K562 (cell line): ENCODE data around the gene DLX4. TPM values are rescaled to one million over a fixed set of nuclear protein-coding genes. Genes with fewer than 3 reads are reported as not detected.

Experiments
- ATAC-seq: fragments of 200-7000 bp; cut with Tn5 transposase; 3 replicates; pipeline ENCODE4 v1.9.1; 2020; ENCODE audit warnings: moderate library complexity
- BruUV-seq: library from RNA; stranded (reverse); fragments of 400-500 nt; replicated peaks from 2 replicates; lab custom pipeline; 2021; lab: Mats Ljungman, UMichigan
- CTCF ChIA-PET: fragments of 300-600 bp; formaldehyde crosslinking; extraction: SDS; loops from one replicate; lab custom pipeline; 2021; ENCODE audit warnings: low intra/inter-chr PET ratio; lab: Yijun Ruan, JAX
- POLR2A ChIA-PET: fragments of 300-600, 350-650 bp; sonication (Branson Sonifier 250); formaldehyde crosslinking; extraction: SDS; loops from one replicate; lab custom pipeline; 2021; ENCODE audit warnings: antibody characterized with exemption, inconsistent platforms; lab: Yijun Ruan, JAX
- DNase-seq, 4 experiments: peaks; one replicate each; pipeline versions ENCODE4 v3.0.0 to v3.0.0-alpha.2; 2011 to 2018; ENCODE audit warnings: low spot score in 3 of 4, mixed read lengths in 3 of 4; ENCODE audit errors: extremely low read depth in 1 of 4
- FAIRE-seq: peaks from 2 replicates; lab custom pipeline; 2011; peaks lifted over from hg19 to GRCh38; lab: Jason Lieb, UNC
- H2AFZ ChIP-seq: 2 replicates; pipeline ENCODE4 v1.6.0; 2011; ENCODE audit warnings: low read depth, low read length, control low read depth, inconsistent platforms
- H3K27ac ChIP-seq: fragments of 200-600 bp; 3 replicates; pipeline ENCODE4 v1.8.0; 2011; ENCODE audit warnings: low read depth, mild to moderate bottlenecking, control low read depth, inconsistent platforms, low read length, moderate library complexity, mixed read lengths; ENCODE audit errors: extremely low read depth
- H3K27me3 ChIP-seq, 2 experiments: fragments of 300-600 bp in 1 of 2; 2 replicates in 1 of 2; 3 replicates in 1 of 2; pipeline versions ENCODE4 v1.6.0 to v1.8.0; 2011; ENCODE audit warnings: inconsistent platforms in 2 of 2, low read length in 2 of 2, mild to moderate bottlenecking in 1 of 2, mixed read lengths in 1 of 2, moderate library complexity in 1 of 2; ENCODE audit not compliant: control insufficient read depth in 2 of 2, insufficient read depth in 2 of 2
- H3K36me3 ChIP-seq: fragments of 300-600 bp; 3 replicates; pipeline ENCODE4 v1.8.0; 2011; ENCODE audit warnings: mild to moderate bottlenecking, low read length, inconsistent platforms; ENCODE audit not compliant: control insufficient read depth, insufficient read depth
- H3K4me1 ChIP-seq, 2 experiments: fragments of 200-600 bp in 1 of 2; replicated peaks in 1 of 2; 2 replicates in 1 of 2; 3 replicates in 1 of 2; pipeline versions ENCODE4 v1.5.1 to v1.8.0; 2011; ENCODE audit warnings: inconsistent platforms in 2 of 2, low read length in 2 of 2, mild to moderate bottlenecking in 1 of 2, mixed read lengths in 1 of 2, moderate library complexity in 1 of 2; ENCODE audit not compliant: control insufficient read depth in 2 of 2, insufficient read depth in 2 of 2
- H3K4me2 ChIP-seq: 2 replicates; pipeline ENCODE4 v1.6.1; 2011; ENCODE audit warnings: low read length, control low read depth, inconsistent platforms, mixed read lengths; ENCODE audit not compliant: insufficient read depth
- H3K4me3 ChIP-seq: fragments of 200-600 bp; sonication (generic), shearing (Covaris generic); 2 replicates; pipeline ENCODE4 v1.5.1; 2016; ENCODE audit warnings: control low read depth, inconsistent platforms
- H3K79me2 ChIP-seq: fragments of 200-600 bp; 3 replicates; pipeline ENCODE4 v1.8.0; 2011; ENCODE audit warnings: low read length, inconsistent platforms; ENCODE audit not compliant: control insufficient read depth, insufficient read depth
- H3K9ac ChIP-seq, 2 experiments: 2 replicates each; pipeline versions ENCODE4 v1.6.0 to v1.6.1; 2011; ENCODE audit warnings: low read depth in 2 of 2, low read length in 2 of 2, control low read depth in 1 of 2, inconsistent platforms in 1 of 2, mild to moderate bottlenecking in 1 of 2, mixed read lengths in 1 of 2; ENCODE audit not compliant: insufficient read depth in 1 of 2
- H3K9me1 ChIP-seq: one replicate; pipeline ENCODE4 v1.6.0; 2011; ENCODE audit warnings: inconsistent platforms, mild to moderate bottlenecking, low read length, moderate library complexity; ENCODE audit not compliant: control insufficient read depth, insufficient read depth
- H3K9me3 ChIP-seq: replicated peaks from 2 replicates; pipeline ENCODE4 v1.5.1; 2011; ENCODE audit warnings: low read depth, low read length, inconsistent platforms; ENCODE audit not compliant: control insufficient read depth, insufficient read depth
- H4K20me1 ChIP-seq: replicated peaks from 2 replicates; pipeline ENCODE4 v1.6.1; 2011; ENCODE audit warnings: low read length, inconsistent platforms, mixed read lengths; ENCODE audit not compliant: control insufficient read depth, insufficient read depth
- ADNP ChIP-seq: fragments of 200-800 bp; sonication (Bioruptor generic); IDR thresholded peaks from 2 replicates; pipeline ENCODE4 v1.6.1; 2016; ENCODE audit warnings: missing genetic modification characterization, missing compliant biosample characterization
- AFF4 ChIP-seq: sonication (generic); formaldehyde crosslinking; IDR thresholded peaks from 2 replicates; pipeline ENCODE4 v1.8.0; 2023; ENCODE audit warnings: mild to moderate bottlenecking, missing genetic modification reagents
- ATF6 ChIP-seq: sonication (generic); formaldehyde crosslinking; IDR thresholded peaks from 2 replicates; pipeline ENCODE4 v1.4.0; 2020; ENCODE audit warnings: mild to moderate bottlenecking, missing genetic modification reagents
- MAFK ChIP-seq: IDR thresholded peaks from 2 replicates; pipeline ENCODE4 v1.6.1; 2011; ENCODE audit warnings: low read length, improper control_type of control experiment
- PYGO2 ChIP-seq: fragments of 450-650 bp; IDR thresholded peaks from 2 replicates; pipeline ENCODE4 v1.6.1; 2016; ENCODE audit warnings: mild to moderate bottlenecking, missing genetic modification characterization, moderate library complexity, missing compliant biosample characterization
- RBM25 ChIP-seq: fragments of 200-400 bp; formaldehyde crosslinking; IDR thresholded peaks from 2 replicates; pipeline ENCODE4 v1.6.1; 2018; ENCODE audit warnings: low read length, low read depth, moderate library complexity; ENCODE audit not compliant: severe bottlenecking
- SAFB ChIP-seq: fragments of 200-400 bp; formaldehyde crosslinking; IDR thresholded peaks from 2 replicates; pipeline ENCODE4 v1.6.1; 2017; ENCODE audit warnings: low read depth, low read length, borderline replicate concordance
- SIN3A ChIP-seq, 2 experiments: fragments of 150-350 bp in 1 of 2; IDR thresholded peaks; 2 replicates each; pipeline ENCODE4 v1.6.1; 2011 to 2016; ENCODE audit warnings: borderline replicate concordance in 2 of 2, low read depth in 2 of 2, low read length in 2 of 2, mild to moderate bottlenecking in 2 of 2, moderate library complexity in 2 of 2; ENCODE audit not compliant: control insufficient read depth in 1 of 2
- TAF15 ChIP-seq: fragments of 200-400 bp; formaldehyde crosslinking; IDR thresholded peaks from 2 replicates; pipeline ENCODE4 v1.6.1; 2017; ENCODE audit warnings: mild to moderate bottlenecking, low read depth, low read length, moderate library complexity
- TFAP4 ChIP-seq: sonication (generic); formaldehyde crosslinking; IDR thresholded peaks from 2 replicates; pipeline ENCODE4 v1.8.0; 2022; ENCODE audit warnings: missing genetic modification reagents, mild to moderate bottlenecking, moderate library complexity, borderline replicate concordance
- TRIM28 ChIP-seq: fragments of 450-650 bp; IDR thresholded peaks from 2 replicates; pipeline ENCODE4 v1.6.1; 2017
- ZBTB17 ChIP-seq: fragments of 450-650 bp; formaldehyde crosslinking; IDR thresholded peaks from 2 replicates; pipeline ENCODE4 v1.4.0; 2020; ENCODE audit warnings: mild to moderate bottlenecking
- ZFP36 ChIP-seq: fragments of 150-350 bp; IDR thresholded peaks from 2 replicates; pipeline ENCODE4 v1.6.1; 2018; ENCODE audit warnings: low read length, low read depth; ENCODE audit not compliant: partially characterized antibody
- WGBS: fragments of 100-300 bp; shearing (Covaris generic); methylation state at CpG from one replicate; pipeline ENCODE4 v1.1.6; 2016; ENCODE audit warnings: low coverage, mixed read lengths; ENCODE audit not compliant: insufficient coverage; ENCODE audit errors: missing lambda C conversion rate; 5-methylcytosine and 5-hydroxymethylcytosine counted together
- in situ Hi-C: fragments of 300-500 bp; cut with MboI; formaldehyde crosslinking; loops from 4 replicates; pipeline ENCODE4 v1.15.0; 2018; ENCODE audit warnings: inconsistent platforms, mixed read lengths
- intact Hi-C: fragments of 100-400 bp; cut with micrococcal nuclease; formaldehyde crosslinking; loops from 2 replicates; pipeline ENCODE4 v1.14.2; 2022
- polyA plus RNA-seq, 8 experiments: library from polyadenylated mRNA; depleted of rRNA in 4 of 8; stranded (reverse) in 5 of 8; unstranded in 3 of 8; fragments of >200 nt; fragmentation: Nextera tagmentation in 2 of 8; fragmentation: Illumina TruSeq in 1 of 8; extraction: Ambion mirVana in 2 of 8; extraction: Trizol in 1 of 8; gene quantifications; 2 replicates each; pipeline versions ENCODE4 v1.2.1 to v1.2.3, GENCODE V29; 2011 to 2014; ENCODE audit warnings: inconsistent platforms in 1 of 8, missing spikeins in 1 of 8
- total RNA-seq, 7 experiments: library from RNA; depleted of rRNA in 6 of 7; stranded (reverse); fragments of >200 nt in 6 of 7; fragmentation: Illumina TruSeq in 2 of 7; extraction: Trizol in 2 of 7; gene quantifications; 2 replicates each; pipeline versions ENCODE4 v1.2.1 to v1.2.3, GENCODE V29; 2011 to 2021; ENCODE audit warnings: low replicate concordance in 1 of 7

The DLX4 gene
- total and polyA plus RNA-seq, 9 of the 15 experiments (the other 6 are each of a cell fraction or from before 2014, with no cell fraction given): 0.15 to 2.2 (median 0.58) TPM

- TF ChIP-seq SAFB (no peak), TAF15 (no peak), ADNP (no peak)
These were observed 21.9 kb upstream of the DLX4 start (continued) for GRCh38 chr17:49946964-49947584.

GRCh38 chr17:49949634-49950033, 19.4 kb upstream of the DLX4 start:
- no peak overlapping the region for H2AFZ ChIP-seq
- no peak overlapping the region for H3K27ac ChIP-seq
- POLR2A ChIA-PET: no interaction called here
- no peaks in the 10 kb centered on the region for H3K4me1 ChIP-seq
- no TSS peak for BruUV-seq
- FAIRE-seq: no peak
- in situ Hi-C loops: no loop called here
- no peak for DNase-seq
- H3K4me2 ChIP-seq: no peak overlapping the region
- CTCF ChIA-PET: no interaction called here
- intact Hi-C loops: no loop called here
- no peak for ATAC-seq
- no peaks in the 10 kb centered on the region for H3K36me3 ChIP-seq
- peaks cover 8% of the 10 kb centered on the region for H4K20me1 ChIP-seq
- no peak overlapping the region for H3K9ac ChIP-seq
- 0% methylated on average over 2 of the region's 2 CpGs for WGBS
- H3K79me2 ChIP-seq: no peaks in the 10 kb centered on the region
- no peaks in the 10 kb centered on the region for H3K9me1 ChIP-seq
- peaks cover 23 to 79% of the 10 kb centered on the region in 2 experiments for H3K27me3 ChIP-seq
- no peak overlapping the region for H3K4me3 ChIP-seq
- no peaks in the 10 kb centered on the region for H3K9me3 ChIP-seq
- TF ChIP-seq ATF6 (CRISPR knock-in tag) (no peak), TFAP4 (CRISPR knock-in tag) (no peak), AFF4 (CRISPR knock-in tag) (no peak), PYGO2 (no peak), TRIM28 (no peak), ZBTB17 (CRISPR knock-in tag) (no peak), ZFP36 (peak; percentile 24), SIN3A (IDR thresholded peaks at IDR 0.05; ENCODE audit: borderline replicate concordance in 2 of 2, control insufficient read depth in 1 of 2, low read depth in 2 of 2, low read length in 2 of 2) (no peak), MAFK (no peak), RBM25 (peak; percentile 69)
